Measurements from ENCODE around the gene FAM83G.
"Not testable (repeated sequence)": the region's sequence is repeated elsewhere in the genome, so short reads cannot be mapped to it uniquely, and the experiment has no call there.

DNA sequence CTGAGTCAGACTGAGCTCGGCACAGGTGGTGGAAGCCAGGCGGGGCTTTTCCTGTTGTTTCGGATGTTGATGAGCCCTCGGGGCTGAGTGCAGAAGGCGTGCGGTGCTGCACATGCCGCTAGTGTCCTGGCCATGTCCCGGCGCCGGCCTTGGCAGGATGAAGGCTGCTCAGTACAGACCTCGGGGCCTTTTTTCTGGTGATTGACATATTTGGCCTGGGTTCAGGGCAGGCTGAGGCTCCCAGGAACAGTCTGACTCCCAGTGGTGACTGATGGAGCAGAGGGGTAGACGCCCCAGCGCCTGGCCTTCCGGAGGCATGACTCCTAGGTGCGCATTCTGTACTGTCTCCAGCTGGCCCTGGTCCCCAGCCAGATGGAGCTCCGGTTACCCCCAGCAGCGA is 33.4 kb upstream of the FAM83G start:
- not testable (repeated sequence) for TF ChIP-seq POLR2A (IDR thresholded peaks at IDR 0.05)
- TF ChIP-seq, protein P1, sequence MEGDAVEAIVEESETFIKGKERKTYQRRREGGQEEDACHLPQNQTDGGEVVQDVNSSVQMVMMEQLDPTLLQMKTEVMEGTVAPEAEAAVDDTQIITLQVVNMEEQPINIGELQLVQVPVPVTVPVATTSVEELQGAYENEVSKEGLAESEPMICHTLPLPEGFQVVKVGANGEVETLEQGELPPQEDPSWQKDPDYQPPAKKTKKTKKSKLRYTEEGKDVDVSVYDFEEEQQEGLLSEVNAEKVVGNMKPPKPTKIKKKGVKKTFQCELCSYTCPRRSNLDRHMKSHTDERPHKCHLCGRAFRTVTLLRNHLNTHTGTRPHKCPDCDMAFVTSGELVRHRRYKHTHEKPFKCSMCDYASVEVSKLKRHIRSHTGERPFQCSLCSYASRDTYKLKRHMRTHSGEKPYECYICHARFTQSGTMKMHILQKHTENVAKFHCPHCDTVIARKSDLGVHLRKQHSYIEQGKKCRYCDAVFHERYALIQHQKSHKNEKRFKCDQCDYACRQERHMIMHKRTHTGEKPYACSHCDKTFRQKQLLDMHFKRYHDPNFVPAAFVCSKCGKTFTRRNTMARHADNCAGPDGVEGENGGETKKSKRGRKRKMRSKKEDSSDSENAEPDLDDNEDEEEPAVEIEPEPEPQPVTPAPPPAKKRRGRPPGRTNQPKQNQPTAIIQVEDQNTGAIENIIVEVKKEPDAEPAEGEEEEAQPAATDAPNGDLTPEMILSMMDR (IDR thresholded peaks at IDR 0.05): not testable (repeated sequence)
